Measurements from ENCODE around the gene POU2AF1.
A peak's percentile ranks its signal among the peaks of the same experiment; 100 is the strongest.

Gene POU2AF1, protein sequence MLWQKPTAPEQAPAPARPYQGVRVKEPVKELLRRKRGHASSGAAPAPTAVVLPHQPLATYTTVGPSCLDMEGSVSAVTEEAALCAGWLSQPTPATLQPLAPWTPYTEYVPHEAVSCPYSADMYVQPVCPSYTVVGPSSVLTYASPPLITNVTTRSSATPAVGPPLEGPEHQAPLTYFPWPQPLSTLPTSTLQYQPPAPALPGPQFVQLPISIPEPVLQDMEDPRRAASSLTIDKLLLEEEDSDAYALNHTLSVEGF

DNA sequence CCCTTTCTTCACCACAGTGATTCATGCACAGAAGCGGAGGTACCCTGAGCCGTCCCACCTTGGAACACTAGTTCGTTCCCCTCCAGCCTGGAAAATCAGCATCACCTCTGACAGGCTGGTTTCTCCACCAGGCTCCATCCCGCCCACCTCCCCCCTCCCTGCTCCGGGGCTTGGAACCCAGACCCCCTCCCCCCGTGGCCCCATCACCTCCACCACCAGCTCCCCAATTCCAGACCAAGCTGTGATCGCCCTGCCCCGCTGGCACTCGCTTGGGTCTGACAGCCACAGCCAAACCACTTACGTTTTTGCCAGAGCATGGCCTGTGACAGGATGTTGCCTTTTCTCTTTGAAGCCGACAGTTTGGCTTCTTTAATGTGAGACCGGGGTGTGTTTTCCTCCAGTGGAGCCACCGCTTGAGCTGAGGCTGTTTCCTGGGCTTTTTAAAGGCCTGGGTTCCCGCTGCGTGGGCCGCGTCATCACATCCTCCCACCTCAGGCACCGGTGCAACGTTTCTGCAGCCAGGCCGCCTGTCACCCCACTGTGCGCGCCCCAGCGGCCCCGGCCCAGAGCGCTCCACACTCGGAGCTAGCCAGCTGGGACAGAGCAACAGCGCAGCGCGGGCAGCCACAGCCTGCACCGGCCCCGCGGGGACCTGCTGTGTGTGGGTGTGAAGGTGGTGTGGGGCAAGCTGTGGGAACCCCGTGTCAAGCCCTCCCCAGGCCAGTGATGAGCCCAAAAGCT, at the start of gene POU2AF1:
POU2AF1 (minus strand) TSS at position 415 of the 741 bp plus-strand sequence; CDS start at position 317, 98 bp downstream.
- peak; percentile 46 for DNase-seq (ENCODE audit: low read depth)

DNA sequence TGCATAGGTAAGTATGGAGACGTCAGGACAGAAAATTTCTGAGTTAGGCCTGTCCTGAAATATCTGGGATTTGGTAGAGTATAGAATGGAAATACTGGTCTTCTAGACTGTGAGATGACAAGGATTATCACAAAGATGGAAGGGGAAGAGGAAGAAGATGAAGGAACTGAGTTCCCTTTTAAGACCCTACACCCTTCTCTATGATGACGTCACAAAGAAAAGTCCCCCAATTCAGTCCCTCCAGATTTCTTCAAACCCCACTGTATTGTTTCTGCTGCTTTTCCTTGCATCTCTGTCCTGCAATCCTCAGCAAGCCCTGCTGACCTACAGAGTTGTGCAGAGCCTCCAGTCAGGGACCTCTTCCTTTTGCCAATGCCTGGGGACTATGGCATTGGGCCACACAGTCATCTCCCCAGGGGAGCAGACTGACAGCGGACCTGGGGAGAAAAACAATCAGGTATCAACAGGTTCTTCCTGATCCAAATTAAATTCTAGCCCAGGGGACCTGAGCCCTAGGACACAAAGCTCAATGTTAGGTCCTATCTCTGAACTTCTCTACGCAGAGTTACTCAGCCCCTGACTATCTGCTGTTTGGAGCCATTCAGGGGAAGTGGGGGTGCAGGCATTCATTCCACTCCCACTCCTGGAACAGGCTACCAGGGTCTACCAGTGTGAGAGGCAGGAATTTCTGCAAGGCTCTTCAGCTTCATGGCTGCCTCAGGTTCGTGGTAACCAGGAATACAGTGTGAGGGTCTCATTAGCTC, 49.2 kb upstream of the POU2AF1 start:
- DNase-seq (ENCODE audit: low read depth), result no peak

DNA sequence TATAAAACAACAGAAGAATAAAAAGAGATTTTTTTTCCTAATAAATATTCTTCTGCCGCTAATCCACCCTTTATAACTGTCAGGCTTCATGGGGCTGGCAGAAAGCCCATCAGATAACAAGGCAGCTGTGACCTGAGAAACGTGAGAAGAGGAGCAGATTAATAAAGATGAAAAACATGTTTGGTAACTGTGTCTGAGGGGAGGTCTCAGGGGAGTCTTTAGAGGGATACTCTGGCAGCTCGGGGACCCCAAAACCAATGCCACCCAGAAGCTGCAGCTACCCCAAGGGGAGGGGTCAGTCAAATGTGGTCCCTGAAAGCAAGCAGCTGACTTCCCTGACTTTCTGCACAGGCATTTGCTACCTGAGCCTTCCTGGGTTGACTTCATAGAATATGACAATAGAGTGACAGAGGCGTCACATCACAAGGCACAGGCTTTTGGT, 48.4 kb upstream of the POU2AF1 start:
- no peak for DNase-seq (ENCODE audit: low read depth)

DNA sequence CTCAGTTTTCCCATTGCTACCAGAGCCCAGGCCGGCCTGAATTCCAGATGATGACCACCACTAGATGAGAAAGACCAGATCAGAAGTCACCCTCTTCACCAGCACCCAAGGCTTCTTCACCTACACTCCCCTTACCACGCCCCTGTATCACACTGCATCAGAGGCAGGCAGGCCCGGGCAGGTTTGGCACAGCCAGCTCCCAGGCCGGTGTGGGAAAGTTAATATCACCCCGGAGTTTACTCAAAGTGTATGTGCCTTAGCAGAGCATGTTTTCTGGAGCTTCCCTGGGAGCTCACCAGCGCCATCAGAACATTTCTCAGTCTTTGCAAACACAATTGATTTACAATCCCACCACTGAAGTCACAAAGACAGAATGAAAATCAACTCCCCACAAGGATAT, 47.5 kb upstream of the POU2AF1 start:
- DNase-seq (ENCODE audit: low read depth), result no peak

DNA sequence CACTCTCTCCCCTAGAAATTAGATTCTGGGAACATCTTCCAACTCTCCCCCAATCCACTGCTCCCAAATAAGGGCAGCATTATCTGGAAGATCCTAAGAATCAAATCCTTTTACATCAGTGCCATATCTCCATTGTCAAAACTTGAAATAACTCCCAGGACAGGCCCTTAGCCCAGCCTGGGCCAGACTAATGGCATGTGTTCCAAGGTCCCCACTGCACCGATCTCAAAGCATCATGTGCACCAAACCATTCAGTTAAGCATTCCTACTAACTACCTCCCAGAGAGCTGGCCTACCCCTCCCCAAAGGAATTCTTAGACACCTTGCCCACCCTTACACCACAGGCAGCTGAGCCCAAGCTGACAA, 44.2 kb upstream of the POU2AF1 start:
- no peak for DNase-seq (ENCODE audit: low read depth)

DNA sequence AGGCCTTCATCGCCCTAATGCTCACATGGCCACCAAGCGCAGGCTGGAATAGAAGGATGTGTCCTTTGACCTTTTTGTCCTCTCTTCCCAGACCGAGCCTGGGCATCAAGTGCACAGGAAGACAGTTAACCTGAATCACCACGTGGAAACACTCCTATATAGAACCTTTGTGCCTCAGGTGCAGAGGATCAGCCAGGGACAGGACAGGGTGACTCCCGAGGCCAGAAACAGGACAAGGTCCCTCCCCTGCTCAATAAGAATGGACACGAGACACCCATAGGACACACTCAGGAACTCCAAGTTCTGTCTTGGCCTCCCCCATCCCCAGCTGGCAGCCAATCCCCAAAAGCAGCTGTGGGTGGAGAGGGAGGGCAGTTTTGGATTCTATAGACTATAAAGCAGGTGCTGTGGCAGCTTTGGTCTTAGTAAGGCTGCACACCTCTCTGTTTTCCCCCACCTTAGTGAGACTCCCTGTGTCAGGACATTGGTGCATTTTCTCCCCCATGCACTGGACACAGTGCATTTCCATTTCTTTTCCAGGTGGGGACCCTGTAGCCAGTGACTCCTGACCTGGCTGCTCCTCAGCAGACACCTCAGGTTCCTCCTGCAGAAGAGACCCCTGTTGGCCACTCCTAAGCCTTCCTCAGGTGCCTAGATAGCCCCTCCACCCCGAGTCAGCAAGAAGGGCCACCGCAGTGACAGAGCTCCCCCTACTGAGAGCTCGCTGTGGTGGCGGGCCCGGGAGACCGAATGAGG, 43.6 kb upstream of the POU2AF1 start:
- DNase-seq (ENCODE audit: low read depth), result peak; percentile 12

DNA sequence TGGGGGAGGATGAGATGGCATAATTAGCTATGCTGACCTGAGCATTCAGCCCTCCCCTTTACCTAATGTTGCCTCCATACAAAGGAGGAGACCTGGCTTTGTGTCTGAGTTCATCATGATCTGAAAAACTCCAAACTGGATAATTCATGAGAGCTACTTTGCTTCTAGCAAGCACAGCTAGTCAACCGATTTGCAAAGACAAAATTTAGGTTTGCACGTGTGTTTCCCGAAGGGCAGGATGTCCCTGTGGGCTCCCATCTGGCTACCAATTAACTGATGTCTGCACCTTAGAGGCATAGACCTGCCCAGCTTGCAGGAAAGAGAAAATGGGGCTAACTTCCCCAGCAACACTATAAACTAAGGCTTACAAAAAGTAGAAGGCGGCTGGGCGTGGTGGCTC, 42.2 kb upstream of the POU2AF1 start:
- no peak for DNase-seq (ENCODE audit: low read depth)

DNA sequence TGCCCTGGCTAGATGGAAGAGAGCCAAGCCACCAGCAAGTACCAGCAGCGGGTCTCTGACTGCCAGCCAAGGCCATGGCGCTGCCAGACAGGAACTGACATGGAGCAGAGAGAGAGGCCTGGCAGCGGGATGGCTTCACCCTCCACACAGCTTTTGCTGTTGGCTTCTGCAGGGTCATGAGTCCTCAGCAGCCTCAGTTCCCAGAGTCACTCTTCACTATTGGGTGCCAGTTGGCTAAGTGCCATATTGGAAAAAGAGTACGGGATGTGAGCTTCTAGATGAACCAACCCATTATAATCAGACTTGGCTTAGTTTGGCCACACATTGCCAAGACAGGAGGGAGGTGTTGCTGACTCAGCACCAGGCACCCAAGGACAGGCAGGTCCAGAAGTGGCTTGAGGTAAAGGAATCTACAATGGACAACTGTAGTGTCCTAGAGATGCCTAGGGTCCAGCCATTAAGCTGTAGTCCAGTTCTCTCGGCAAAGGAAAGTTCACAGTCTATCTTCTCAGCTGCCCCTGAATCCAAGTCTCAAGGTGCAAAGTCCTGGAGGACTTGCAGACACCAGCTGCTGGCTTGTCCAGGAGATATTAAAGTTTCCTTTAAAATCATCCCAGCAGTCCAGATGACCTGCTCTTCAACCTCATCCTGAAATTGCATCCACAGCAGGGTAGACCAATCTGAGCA, 40.7 kb upstream of the POU2AF1 start:
- DNase-seq (ENCODE audit: low read depth), result no peak

DNA sequence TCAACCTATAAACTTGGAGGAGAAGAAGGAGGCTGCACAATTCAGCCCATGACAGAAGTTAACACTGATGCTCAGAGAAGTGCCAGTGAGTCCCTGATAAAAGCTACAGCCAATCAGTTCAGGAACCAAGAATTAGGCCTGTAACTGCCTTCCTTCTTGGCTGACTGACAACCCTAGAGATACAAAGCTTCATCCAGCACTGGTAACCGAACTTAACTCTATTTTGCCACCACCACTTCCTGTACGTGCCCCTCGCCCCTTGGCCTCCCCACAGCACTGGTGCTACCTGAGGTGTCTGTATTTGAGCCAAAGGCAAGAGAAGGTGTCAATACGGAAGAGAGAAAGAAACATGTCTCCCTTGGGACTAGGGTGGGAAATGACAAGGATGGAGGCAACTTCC, 40.1 kb upstream of the POU2AF1 start:
- no peak for DNase-seq (ENCODE audit: low read depth)

DNA sequence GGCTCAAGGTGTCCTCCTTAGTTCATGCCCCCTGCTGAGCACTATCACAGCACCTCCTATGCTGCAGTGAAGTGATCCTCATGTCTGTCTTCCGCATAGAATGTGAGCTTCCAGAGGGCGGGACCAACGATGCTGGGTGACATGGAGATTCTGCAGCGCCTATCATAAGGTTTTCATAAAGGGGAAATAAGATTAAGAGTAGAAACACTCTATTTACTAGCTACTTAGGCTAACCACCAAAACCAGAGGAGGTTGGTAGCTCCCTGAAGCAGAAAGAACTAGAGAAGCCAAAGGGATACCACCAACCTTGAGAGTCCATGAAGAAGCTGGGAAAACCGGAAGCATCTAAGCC, 39.3 kb upstream of the POU2AF1 start:
- no peak for DNase-seq (ENCODE audit: low read depth)

DNA sequence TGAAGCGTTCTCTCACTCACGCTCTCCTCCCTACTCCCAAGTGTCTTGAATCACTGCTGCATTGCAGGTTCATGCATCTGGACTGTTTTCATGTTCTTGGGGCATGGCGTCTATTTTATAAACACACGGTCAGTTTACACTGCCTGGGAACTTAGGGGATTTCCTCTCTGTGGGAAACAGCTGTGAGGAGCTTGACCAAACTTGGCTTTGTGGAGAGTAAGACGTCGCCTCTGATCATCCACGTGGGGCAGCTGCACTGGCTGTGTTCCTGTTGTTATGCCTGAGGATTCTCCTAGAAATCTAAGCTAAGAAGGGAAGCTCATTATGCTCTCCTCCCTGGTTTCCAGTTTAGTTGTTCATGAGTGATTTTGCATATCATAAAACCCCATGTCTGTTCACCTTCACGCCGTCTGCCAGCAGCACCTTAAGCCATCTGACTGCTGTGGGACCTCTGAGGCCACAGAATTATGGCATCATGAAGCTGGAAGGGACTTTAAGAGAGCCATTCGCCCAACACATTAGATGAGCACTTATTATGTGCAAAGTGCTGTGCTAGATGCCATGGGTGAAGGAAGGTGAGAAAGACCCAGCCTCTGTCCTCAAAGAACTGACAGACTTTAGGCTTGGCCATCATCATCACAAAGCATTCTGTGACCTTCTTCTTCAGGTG, 38.8 kb upstream of the POU2AF1 start:
- no peak for DNase-seq (ENCODE audit: low read depth)

DNA sequence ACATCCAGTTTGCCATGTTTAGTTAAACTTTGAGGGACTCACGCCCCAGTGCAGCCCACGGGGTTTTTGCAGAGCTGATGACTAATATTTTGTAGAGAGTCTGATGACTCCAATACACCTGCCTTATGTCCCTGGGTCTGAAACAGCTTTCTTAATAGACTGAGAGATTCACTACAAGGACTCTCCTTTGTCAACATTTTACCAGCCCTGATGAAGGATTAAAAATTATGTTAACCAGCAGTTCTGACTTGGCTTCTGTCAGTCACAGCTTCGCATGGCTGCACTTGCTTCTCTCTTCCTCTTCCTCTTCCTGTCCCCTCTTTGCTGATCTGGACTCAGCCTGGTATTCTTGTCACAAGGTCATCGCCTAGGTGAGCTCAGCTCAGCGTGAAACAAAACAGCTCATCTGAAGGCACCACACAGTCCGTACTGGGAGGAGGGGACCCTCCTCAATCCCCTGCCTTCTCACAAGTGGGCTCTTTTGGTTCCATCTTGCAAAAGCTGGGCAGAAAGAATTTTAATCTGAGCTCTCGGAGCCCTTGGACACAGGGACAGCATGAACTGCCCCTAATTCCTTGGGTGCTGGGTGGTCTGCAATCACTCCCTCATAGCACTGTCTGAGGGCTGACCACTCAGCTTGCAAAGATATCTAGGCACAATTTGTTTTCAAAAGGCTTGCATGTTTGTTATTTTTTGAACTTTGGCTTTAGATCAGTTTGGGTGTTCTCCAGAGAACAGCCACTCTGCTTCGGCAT, 38.1 kb upstream of the POU2AF1 start:
- no peak for DNase-seq (ENCODE audit: low read depth)

DNA sequence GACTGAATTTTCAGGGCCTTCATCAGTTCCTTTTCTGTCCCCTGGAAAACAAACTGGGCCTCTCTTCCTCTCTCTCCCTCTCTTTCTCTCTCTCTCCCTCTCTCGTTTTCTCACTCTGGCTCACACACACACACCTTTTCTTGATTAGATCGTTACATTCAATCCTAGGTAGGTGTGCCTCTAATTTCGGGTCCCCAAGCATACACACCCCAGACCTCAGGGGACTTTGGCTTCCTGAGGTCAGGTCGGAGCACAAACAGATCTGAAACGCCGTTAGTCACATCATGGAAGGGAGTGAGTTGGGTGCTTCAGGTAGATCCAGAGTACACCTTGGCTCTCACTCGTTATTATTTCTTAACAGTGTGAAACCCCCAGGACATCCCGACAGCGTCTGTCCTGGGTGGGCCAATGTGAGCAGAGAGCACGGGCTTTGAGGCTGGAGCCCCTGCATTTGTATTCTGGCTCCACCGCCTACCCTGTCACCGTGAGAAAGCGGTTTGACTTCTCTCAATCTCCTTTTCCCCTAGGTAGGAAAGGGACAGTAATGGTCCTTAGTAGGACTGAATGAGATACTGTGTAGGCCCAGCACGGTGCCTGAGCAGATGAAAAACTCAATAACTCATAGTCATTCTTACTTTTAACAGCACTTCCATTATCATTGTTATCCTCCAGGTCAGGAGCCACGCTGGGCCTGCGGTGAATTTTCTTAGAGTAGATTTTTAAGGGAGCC, 37.3 kb upstream of the POU2AF1 start:
- no peak for DNase-seq (ENCODE audit: low read depth)

DNA sequence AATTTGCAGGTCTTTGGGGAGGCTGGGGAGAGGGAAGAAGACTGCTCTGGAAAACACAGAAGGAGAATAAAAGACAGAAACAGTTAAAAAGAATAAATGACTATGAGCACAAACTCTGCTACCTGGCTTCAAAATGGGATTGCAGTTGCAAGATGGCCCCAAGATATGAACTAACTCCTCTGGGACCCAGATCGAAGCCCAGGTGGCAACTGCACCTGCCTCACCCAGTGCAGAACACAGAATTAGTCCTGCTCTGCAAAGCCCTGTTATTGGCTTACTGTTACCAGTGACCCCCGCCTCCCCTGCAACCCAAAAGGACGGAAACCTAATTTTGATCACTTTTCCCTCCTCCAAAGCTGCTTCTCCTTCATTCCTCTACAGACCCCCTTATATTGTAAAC, 35.9 kb upstream of the POU2AF1 start:
- no peak for DNase-seq (ENCODE audit: low read depth)

DNA sequence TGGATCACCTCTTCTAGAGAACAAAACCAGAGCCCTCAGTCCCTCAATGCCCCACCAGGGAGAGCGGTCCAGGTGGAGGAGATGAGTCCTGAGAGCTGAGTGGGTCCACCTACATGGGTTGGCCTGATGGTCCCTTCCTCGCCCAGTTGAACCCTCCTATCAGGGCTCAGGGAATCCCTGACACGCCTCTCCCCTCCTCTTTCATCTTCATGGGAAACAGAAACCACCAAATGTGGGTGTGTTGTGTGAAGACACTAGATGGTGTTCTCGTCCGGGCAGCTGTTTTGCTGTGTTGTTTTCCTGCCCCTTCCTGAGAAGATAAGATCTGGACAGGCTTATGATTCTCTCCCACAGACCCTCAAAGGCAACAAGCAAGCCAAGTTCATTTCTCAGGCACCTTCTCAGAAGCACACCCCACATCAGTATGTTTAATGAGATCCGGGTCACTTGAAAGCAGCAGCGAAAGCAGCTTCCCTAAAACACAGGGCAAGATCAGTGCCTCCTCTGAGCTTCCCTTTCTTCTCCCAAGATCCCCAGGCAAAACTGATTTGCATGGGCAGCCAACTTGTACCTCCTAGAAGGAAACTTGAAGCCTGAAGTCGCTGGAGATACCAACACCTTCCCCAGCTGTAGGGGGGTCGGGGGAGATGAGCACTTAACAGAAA, 35.3 kb upstream of the POU2AF1 start:
- no peak for DNase-seq (ENCODE audit: low read depth)

DNA sequence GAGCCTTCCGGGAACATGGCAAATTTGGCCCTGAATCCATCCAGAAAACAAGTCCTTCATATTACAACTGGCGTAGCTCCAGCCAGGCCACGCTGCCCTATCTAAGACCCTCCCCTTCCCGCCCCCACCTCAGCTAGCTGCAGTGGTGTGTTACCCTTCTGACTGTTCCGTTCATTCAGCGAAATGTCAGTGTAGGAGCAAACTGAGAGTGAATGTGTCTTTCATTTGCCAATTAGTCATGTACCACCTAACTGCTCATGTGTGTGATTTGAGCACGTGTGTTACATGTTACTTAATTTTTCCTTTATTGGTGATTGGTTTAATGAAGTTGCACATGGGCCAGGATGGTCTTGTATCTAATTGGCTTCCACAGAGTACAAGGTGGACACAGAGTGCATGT, 34.8 kb upstream of the POU2AF1 start:
- DNase-seq (ENCODE audit: low read depth), result no peak

DNA sequence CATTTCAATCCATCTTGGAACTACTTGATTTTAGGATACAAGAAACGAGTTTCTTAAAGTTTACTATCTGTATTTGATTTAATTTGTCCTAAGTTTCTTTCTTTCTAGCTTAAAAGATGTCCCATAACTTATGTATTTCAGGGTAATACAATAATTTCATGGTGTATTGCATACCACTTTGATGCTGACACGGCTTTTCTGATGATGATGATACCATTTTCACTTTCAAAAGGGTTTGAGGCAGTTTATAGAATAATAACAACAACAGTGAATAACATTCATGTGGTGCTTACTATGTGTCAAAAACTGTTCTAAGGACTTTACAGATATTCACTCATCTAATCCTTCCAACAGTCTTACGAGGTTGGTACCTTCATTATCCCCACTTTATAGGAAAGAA, 33.2 kb upstream of the POU2AF1 start:
- no peak for DNase-seq (ENCODE audit: low read depth)

DNA sequence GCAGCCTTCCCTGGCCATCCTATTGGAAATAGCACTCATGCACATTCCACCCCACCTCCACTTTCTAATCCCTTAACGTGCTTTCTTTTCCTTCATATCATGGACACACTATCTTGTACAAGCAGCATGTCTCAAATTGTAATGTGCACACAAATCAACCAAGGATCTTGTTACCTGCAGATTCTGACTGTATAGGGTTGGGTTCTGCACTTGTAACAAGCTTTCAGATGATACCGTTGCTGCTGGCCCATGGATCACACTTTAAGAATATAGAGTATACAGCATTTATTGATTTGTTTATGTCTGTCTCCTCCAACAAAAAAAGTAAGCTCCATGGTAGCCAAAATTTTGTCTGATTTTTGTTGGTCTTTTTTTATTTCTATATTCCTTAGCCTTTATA, 32.4 kb upstream of the POU2AF1 start:
- DNase-seq (ENCODE audit: low read depth), result no peak

DNA sequence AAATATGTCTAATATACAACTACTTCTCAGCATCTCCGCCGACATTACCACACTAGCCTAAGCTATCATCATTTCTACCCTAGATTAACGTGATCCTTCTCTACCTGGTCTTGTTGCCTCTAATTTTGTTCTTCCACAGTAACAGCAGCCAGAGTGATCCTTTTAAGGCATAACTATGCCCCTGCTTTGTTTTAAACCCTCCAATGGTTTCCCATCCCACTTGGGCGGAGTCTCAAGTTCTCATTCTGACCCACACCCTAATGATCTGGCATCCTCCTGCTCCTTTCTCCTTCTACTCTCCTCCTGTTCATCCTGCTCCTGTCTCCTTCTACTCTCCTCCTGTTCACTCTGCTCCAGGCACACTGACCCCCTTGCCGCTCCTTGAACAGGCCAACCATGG, 31.9 kb upstream of the POU2AF1 start:
- no peak for DNase-seq (ENCODE audit: low read depth)

Measured in activated T-helper 9 cell treated with anti-CD3 and anti-CD28 coated beads, Interleukin-2, amount 50 U/mL, for 16 hours (primary cell).